Keratinocyte (primary cell): ENCODE measurements around the gene TCERG1. TPM values are rescaled to one million over a fixed set of nuclear protein-coding genes. Genes with fewer than 3 reads are reported as not detected.
A peak's percentile ranks its signal among the peaks of the same experiment; 100 is the strongest.

Experiments used
- DNase-seq: peaks from one replicate; pipeline ENCODE4 v3.0.0-alpha.2; 2011; ENCODE audit warnings: low read depth, missing footprints, low spot score
- FAIRE-seq: peaks from 2 replicates; lab custom pipeline; 2011; peaks lifted over from hg19 to GRCh38; lab: Jason Lieb, UNC
- H2AFZ ChIP-seq: 2 replicates; pipeline ENCODE4 v1.6.0; 2012; ENCODE audit warnings: low read length, control low read depth, inconsistent platforms; ENCODE audit not compliant: control insufficient read depth
- H3K27ac ChIP-seq: 2 replicates; pipeline ENCODE4 v1.5.1; 2011; ENCODE audit warnings: low read length; ENCODE audit not compliant: control insufficient read depth, insufficient read depth
- H3K27me3 ChIP-seq: 3 replicates; pipeline ENCODE4 v1.6.0; 2011; ENCODE audit warnings: low read length; ENCODE audit not compliant: control insufficient read depth, insufficient read depth; ENCODE audit errors: extremely low read depth
- H3K36me3 ChIP-seq, 2 experiments: 2 replicates in 1 of 2; 3 replicates in 1 of 2; pipeline ENCODE4 v1.5.1; 2011; ENCODE audit warnings: low read length in 2 of 2, mild to moderate bottlenecking in 1 of 2; ENCODE audit not compliant: control insufficient read depth in 2 of 2, insufficient read depth in 2 of 2; ENCODE audit errors: extremely low read depth in 1 of 2
- H3K4me1 ChIP-seq: 3 replicates; pipeline ENCODE4 v1.5.1; 2011; ENCODE audit warnings: low read length; ENCODE audit not compliant: control insufficient read depth, insufficient read depth; ENCODE audit errors: extremely low read depth
- H3K4me2 ChIP-seq: 3 replicates; pipeline ENCODE4 v1.6.0; 2011; ENCODE audit warnings: low read depth, low read length; ENCODE audit not compliant: control insufficient read depth, insufficient read depth; ENCODE audit errors: extremely low read depth
- H3K4me3 ChIP-seq, 3 experiments: fragments of 200-600 bp in 1 of 3; sonication (generic) in 1 of 3; 2 replicates in 2 of 3; 3 replicates in 1 of 3; pipeline ENCODE4 v1.5.1; 2011 to 2016; ENCODE audit warnings: low read length in 3 of 3, mild to moderate bottlenecking in 3 of 3, control low read depth in 2 of 3, inconsistent platforms in 1 of 3, low read depth in 1 of 3, mixed read lengths in 1 of 3, mixed run types in 1 of 3, moderate library complexity in 1 of 3; ENCODE audit not compliant: control insufficient read depth in 2 of 3, insufficient read depth in 2 of 3; ENCODE audit errors: extremely low read depth in 1 of 3
- H3K79me2 ChIP-seq: 2 replicates; pipeline ENCODE4 v1.6.0; 2012; ENCODE audit warnings: low read length; ENCODE audit not compliant: control insufficient read depth, insufficient read depth
- H3K9ac ChIP-seq: 3 replicates; pipeline ENCODE4 v1.6.0; 2011; ENCODE audit warnings: low read length; ENCODE audit not compliant: control insufficient read depth, insufficient read depth; ENCODE audit errors: extremely low read depth
- H3K9me1 ChIP-seq: 3 replicates; pipeline ENCODE4 v1.6.0; 2011; ENCODE audit warnings: low read length; ENCODE audit not compliant: control insufficient read depth, insufficient read depth; ENCODE audit errors: extremely low read depth
- H3K9me3 ChIP-seq: 2 replicates; pipeline ENCODE4 v1.5.1; 2012; ENCODE audit warnings: low read depth, low read length; ENCODE audit not compliant: control insufficient read depth
- H4K20me1 ChIP-seq: 3 replicates; pipeline ENCODE4 v1.6.0; 2011; ENCODE audit warnings: low read length; ENCODE audit not compliant: control insufficient read depth, insufficient read depth; ENCODE audit errors: extremely low read depth
- CTCF ChIP-seq, 3 experiments: IDR thresholded peaks in 1 of 3; conservative IDR thresholded peaks in 1 of 3; optimal IDR thresholded peaks in 1 of 3; 2 replicates in 2 of 3; 3 replicates in 1 of 3; pipeline versions ENCODE3 to v1.5.1; 2011; ENCODE audit warnings: low read length in 3 of 3, mild to moderate bottlenecking in 3 of 3, moderate library complexity in 2 of 3, control low read depth in 1 of 3, inconsistent platforms in 1 of 3; ENCODE audit not compliant: insufficient read depth in 2 of 3; ENCODE audit errors: extremely low read depth in 1 of 3
- EZH2 ChIP-seq: IDR thresholded peaks from one replicate; pipeline ENCODE4 v1.6.1; 2012; ENCODE audit warnings: inconsistent platforms, mild to moderate bottlenecking, low read length, moderate library complexity
- dilution Hi-C: fragments of 300-500 bp; cut with MboI; formaldehyde crosslinking; loops from one replicate; pipeline ENCODE4 v1.7.0; 2020; ENCODE audit warnings: low sequenced_read_pairs; ENCODE audit not compliant: extremely low pct_ligation_motif_present
- polyA plus RNA-seq, 5 experiments: library from polyadenylated mRNA; depleted of rRNA in 3 of 5; stranded (reverse) in 3 of 5; stranded (forward) in 1 of 5; unstranded in 1 of 5; fragments of >200 nt; gene quantifications; 1 replicate in 1 of 5; 2 replicates in 3 of 5; 3 replicates in 1 of 5; pipeline versions ENCODE4 v1.2.1 to v1.2.3, GENCODE V29; 2011 to 2012; ENCODE audit warnings: missing spikeins in 2 of 5, low read depth in 1 of 5, low replicate concordance in 1 of 5

Gene TCERG1
- polyA plus RNA-seq, 1 donor (not counting 4 experiments of a cell fraction or from before 2014, with no cell fraction given), result 71.6 TPM

DNA sequence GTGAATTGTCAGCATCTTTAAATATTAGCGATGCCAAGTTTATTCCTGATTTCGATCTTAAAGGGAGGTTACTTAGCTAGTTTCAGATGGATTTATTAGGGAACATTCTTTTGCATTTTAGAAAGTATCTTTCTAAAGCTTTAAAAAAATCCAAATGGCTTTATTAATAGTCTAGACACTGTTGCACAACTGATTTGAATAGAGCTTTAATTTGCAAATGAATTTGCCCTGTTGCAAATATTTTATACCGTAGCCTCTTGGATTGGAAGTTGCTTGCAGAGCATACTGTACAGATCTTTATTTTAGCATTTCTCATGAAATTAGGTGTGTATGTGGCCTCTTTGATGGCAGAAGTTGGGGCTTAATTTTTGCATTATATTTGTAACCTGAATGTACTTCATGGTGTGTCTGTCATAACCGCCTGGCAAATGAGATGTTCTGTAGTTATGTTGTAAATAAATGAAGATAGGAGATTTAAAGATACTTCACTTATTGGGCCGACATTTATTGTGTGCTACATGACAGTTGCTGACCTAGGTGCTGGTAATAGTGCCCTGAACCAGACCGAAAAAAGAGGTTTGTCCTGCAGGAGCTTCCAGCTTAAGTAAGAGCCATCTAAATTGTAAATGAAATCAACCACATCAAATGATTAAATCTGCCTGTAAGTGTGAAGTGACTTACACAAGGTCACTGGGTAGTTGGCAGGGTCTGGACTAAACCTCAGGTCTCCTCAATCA is 1.8 kb downstream of the TCERG1 start:
- Histone ChIP-seq H3K4me1 (peaks cover 11% of the 10 kb centered on the region), H3K27ac (peak overlapping the region; percentile 99), H3K27me3 (no peaks in the 10 kb centered on the region), H4K20me1 (peaks cover 18% of the 10 kb centered on the region), H3K9ac (peak overlapping the region; percentile 100), H3K79me2 (peaks cover 68% of the 10 kb centered on the region), H3K9me1 (peaks cover 4% of the 10 kb centered on the region), H3K4me2 (peak overlapping the region; percentile 85), H3K9me3 (no peaks in the 10 kb centered on the region), H2AFZ (no peak overlapping the region), H3K36me3 (no peaks in the 10 kb centered on the region), H3K4me3 (peak overlapping the region; percentile 85 to 95 (median 93))
- TF ChIP-seq EZH2, result no peak
- TF ChIP-seq CTCF (optimal IDR thresholded peaks at IDR 0.05 in 1 of 3, IDR thresholded peaks at IDR 0.05 in 1 of 3, conservative IDR thresholded peaks at IDR 0.05 in 1 of 3; ENCODE audit: extremely low read depth in 1 of 3, insufficient read depth in 2 of 3, low read length in 3 of 3), result no peak
- dilution Hi-C loops, result no loop called here
- no peak for DNase-seq
- FAIRE-seq, result no peak

GRCh38 chr5:146450002-146450401 is 2.9 kb downstream of the TCERG1 start:
- DNase-seq (no peak), FAIRE-seq (no peak)
- Histone ChIP-seq H3K27ac (no peak overlapping the region), H3K27me3 (no peaks in the 10 kb centered on the region), H3K9ac (no peak overlapping the region), H3K4me3 (no peak overlapping the region), H2AFZ (no peak overlapping the region), H3K79me2 (peaks cover 79% of the 10 kb centered on the region), H3K36me3 (peaks cover 0 to 3% of the 10 kb centered on the region in 2 experiments), H3K9me3 (no peaks in the 10 kb centered on the region), H3K4me2 (peak overlapping the region; percentile 85), H3K4me1 (peaks cover 11% of the 10 kb centered on the region), H4K20me1 (peaks cover 23% of the 10 kb centered on the region), H3K9me1 (peaks cover 4% of the 10 kb centered on the region)
- no peak for TF ChIP-seq EZH2
- no peak for TF ChIP-seq CTCF (optimal IDR thresholded peaks at IDR 0.05 in 1 of 3, IDR thresholded peaks at IDR 0.05 in 1 of 3, conservative IDR thresholded peaks at IDR 0.05 in 1 of 3; ENCODE audit: extremely low read depth in 1 of 3, insufficient read depth in 2 of 3, low read length in 3 of 3)
- dilution Hi-C loops, result no loop called here
